ENCODE data around the gene FBRS.

- TF ChIP-seq CTCF (IDR thresholded peaks at IDR 0.05; ENCODE audit: low read depth, low read length, poor library complexity, severe bottlenecking) (peak; percentile 92), EZH2phosphoT487 (IDR thresholded peaks at IDR 0.05; ENCODE audit: borderline replicate concordance, low read length) (no peak)
Observed at GRCh38 chr16:30628628-30629540, 29.3 kb upstream of the FBRS start.
